ENCODE measurements around the gene CALD1. TPM values are rescaled to one million over a fixed set of nuclear protein-coding genes. Genes with fewer than 3 reads are reported as not detected.

Gene CALD1
- total and polyA plus RNA-seq, 11 donors: 89.6 to 186 (median 125) TPM

DNA sequence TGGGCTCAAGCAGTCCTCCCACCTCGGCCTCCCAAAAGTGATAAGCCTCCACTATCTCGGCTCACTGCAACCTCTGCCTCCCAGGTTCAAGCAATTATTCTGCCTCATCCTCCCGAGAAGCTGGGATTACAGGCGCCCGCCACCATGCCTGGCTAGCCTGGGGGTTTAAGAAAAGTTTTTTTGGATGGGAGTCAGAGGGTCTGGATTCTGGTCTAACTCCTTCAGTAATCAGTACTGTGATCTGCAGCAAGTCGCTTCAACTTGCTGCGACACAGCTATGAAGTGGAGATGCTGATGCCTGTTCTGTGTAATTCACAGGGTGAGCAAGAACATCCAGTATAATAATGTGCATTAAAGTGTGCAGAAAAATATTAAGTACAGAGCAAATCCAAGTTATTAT, 118.5 kb downstream of the CALD1 start:
- ATAC-seq (no peak), DNase-seq (no peak)
- TF ChIP-seq, protein P1, sequence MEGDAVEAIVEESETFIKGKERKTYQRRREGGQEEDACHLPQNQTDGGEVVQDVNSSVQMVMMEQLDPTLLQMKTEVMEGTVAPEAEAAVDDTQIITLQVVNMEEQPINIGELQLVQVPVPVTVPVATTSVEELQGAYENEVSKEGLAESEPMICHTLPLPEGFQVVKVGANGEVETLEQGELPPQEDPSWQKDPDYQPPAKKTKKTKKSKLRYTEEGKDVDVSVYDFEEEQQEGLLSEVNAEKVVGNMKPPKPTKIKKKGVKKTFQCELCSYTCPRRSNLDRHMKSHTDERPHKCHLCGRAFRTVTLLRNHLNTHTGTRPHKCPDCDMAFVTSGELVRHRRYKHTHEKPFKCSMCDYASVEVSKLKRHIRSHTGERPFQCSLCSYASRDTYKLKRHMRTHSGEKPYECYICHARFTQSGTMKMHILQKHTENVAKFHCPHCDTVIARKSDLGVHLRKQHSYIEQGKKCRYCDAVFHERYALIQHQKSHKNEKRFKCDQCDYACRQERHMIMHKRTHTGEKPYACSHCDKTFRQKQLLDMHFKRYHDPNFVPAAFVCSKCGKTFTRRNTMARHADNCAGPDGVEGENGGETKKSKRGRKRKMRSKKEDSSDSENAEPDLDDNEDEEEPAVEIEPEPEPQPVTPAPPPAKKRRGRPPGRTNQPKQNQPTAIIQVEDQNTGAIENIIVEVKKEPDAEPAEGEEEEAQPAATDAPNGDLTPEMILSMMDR (IDR thresholded peaks at IDR 0.05): no peak
- TF ChIP-seq POLR2A (IDR thresholded peaks at IDR 0.05): no peak
- peaks cover 0 to 19% (median 11%) of the 10 kb centered on the region in 12 donors for H3K9me3 ChIP-seq
- intact Hi-C loops (cut with DNase I): no loop called here
- H3K36me3 ChIP-seq: peaks cover 0 to 26% (median 0%) of the 10 kb centered on the region in 9 donors
- H3K4me1 ChIP-seq: peaks cover 6 to 75% (median 48%) of the 10 kb centered on the region in 12 donors
- 95 to 96% (median 96%) methylated on average over 7 of the region's 7 CpGs for WGBS, 4 donors
- no peaks in the 10 kb centered on the region for H3K27me3 ChIP-seq
- H3K27ac ChIP-seq: peak overlapping the region in 1 of 12 donors; percentile 32
- no peak overlapping the region for H3K4me3 ChIP-seq

DNA sequence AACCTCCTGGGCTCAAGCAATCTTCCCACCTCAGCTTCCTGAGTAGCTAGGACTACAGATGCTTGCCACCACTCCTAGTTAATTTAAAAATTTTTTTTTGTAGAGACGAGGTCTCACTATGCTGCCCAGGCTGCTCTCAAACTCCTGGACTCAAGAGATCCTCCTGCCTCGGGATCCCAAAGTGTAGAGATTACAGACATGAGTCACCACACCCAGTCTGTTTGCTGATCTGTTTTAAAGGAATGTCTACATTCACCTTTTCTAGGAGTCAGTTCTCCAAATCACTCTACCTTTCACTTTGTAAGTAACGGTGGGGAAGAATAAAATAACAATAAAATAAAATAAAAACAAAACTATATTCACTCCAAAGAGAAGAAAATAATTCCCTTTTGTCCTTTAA, 120.3 kb downstream of the CALD1 start:
- Histone ChIP-seq H3K27ac (peak overlapping the region in 10 of 12 donors; percentile 12 to 63 (median 32)), H3K4me3 (no peak overlapping the region), H3K4me1 (peaks cover 6 to 75% (median 51%) of the 10 kb centered on the region in 12 donors), H3K27me3 (no peaks in the 10 kb centered on the region), H3K9me3 (peaks cover 0 to 19% (median 11%) of the 10 kb centered on the region in 12 donors), H3K36me3 (peaks cover 0 to 27% (median 0%) of the 10 kb centered on the region in 9 donors)
- DNase-seq: no peak
- no peak for TF ChIP-seq POLR2A (IDR thresholded peaks at IDR 0.05)
- TF ChIP-seq, protein P1 (IDR thresholded peaks at IDR 0.05): no peak
- 52 to 54% (median 53%) methylated on average over 3 of the region's 3 CpGs for WGBS, 4 donors
- ATAC-seq: peak in 1 of 4 donors; percentile 32
- intact Hi-C loops (cut with DNase I): loop anchor here in 1 of 10 donors (10.0 kb wide), 2 partner anchors 65 to 135 kb away; no protein-coding TSS in a partner anchor

DNA sequence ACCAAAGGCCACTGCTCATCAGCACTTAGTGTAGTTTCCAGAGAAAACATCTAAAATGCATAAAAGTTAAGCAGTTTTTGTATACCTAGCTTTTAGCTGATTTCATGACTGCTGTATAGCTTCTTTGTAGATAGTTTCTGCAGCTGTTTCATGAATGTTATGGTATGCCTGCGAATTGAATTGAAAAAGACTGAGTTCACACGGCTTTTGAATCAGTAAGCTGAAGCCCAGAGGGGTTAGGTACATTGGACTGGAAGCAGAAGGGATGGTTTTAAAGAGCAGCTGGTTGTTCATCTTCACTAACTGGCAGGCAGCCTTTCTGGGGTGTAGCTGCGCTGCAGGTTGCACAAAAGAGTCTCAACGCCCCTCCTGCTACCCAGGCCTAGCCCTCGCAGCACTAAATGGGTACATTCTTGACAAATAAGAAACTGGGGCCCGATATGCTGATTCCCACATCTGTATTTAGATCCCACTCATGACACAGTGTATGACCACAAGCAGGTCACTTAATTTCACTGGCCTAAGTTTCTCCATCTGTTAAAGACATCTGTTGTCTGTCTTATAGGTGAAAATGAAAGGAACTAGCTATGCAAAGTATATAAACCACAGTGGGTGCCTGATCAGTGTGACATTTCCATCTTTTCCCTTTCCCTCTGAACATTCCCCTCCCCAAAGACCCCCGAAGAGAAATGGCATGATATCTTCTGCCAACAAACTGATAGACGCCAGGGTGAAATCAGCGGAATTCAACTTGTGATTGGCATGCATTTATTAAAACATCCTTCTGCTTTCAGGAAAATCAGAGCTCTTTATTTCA, 120.9 kb downstream of the CALD1 start:
- no peak for TF ChIP-seq POLR2A (IDR thresholded peaks at IDR 0.05)
- TF ChIP-seq, protein P1 (IDR thresholded peaks at IDR 0.05): no peak
- no peaks in the 10 kb centered on the region for H3K27me3 ChIP-seq
- no peak for DNase-seq
- H3K36me3 ChIP-seq: peaks cover 0 to 26% (median 0%) of the 10 kb centered on the region in 9 donors
- H3K4me3 ChIP-seq: no peak overlapping the region
- peak overlapping the region in 9 of 12 donors; percentile 12 to 63 (median 31) for H3K27ac ChIP-seq
- WGBS, 4 donors: 76 to 82% (median 78%) methylated on average over 8 to 9 of the region's 9 CpGs
- H3K4me1 ChIP-seq: peaks cover 8 to 79% (median 57%) of the 10 kb centered on the region in 12 donors
- intact Hi-C loops (cut with DNase I): loop anchor here in 1 of 10 donors (10.0 kb wide), 2 partner anchors 66 to 136 kb away; no protein-coding TSS in a partner anchor
- peak in 2 of 4 donors; percentile 6 to 8 for ATAC-seq
- H3K9me3 ChIP-seq: peaks cover 0 to 17% (median 10%) of the 10 kb centered on the region in 12 donors

DNA sequence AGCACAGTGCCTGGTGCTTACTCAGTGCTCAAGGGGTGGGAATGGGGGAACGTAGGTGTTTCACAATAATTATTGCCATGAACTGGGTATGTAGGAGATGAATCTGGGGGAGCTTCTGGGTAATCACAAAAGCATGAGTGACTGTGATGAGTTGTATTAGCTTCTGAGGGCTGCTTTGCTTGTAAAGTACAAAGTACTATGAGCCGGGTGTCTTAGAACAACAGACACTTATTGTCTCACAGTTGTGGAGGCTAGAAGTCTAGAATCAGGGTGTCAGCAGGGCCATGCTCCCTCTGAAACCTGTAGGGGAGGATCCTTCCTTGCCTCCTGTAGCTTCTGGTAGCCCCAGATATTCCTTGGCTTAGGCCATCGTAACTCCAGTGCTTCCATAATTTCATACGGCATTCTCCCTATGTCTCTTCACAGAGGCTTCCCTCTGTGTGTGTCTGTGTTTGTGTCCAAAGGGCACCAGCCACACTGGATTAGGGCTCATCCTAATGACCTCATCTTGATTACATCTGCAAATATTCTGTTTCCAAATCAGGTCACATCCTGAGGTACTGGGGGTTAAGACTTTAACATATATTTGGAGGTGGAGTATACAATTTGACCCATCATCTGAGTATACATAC, 122.1 kb downstream of the CALD1 start:
- Histone ChIP-seq H3K9me3 (peaks cover 0 to 6% (median under 1%) of the 10 kb centered on the region in 12 donors), H3K4me1 (peaks cover 8 to 89% (median 65%) of the 10 kb centered on the region in 12 donors), H3K27me3 (no peaks in the 10 kb centered on the region), H3K36me3 (peaks cover 0 to 15% (median 0%) of the 10 kb centered on the region in 9 donors), H3K27ac (peak overlapping the region in 9 of 12 donors; percentile 5 to 63 (median 37)), H3K4me3 (no peak overlapping the region)
- DNase-seq: no peak
- no peak for TF ChIP-seq POLR2A (IDR thresholded peaks at IDR 0.05)
- TF ChIP-seq, protein P1 (IDR thresholded peaks at IDR 0.05): no peak
- WGBS, 4 donors: 64 to 84% (median 76%) methylated on average over 4 of the region's 4 CpGs
- ATAC-seq: no peak
- intact Hi-C loops (cut with DNase I): loop anchor here in 1 of 10 donors (10.0 kb wide), 2 partner anchors 67 to 137 kb away; no protein-coding TSS in a partner anchor
